RCC 7860 (cell line): ENCODE measurements around the gene MPP7.

Experiments
- DNase-seq: peaks from one replicate; pipeline ENCODE4 v3.0.0-alpha.2; 2015; ENCODE audit warnings: low spot score
- FAIRE-seq: peaks from 2 replicates; lab custom pipeline; 2012; peaks lifted over from hg19 to GRCh38; lab: Jason Lieb, UNC

MPP7 gene

GRCh38 chr10:28307267-28307666 is 4.4 kb upstream of the MPP7 start:
- DNase-seq (no peak), FAIRE-seq (no peak)

GRCh38 chr10:28305553-28305952 is 2.7 kb upstream of the MPP7 start:
- DNase-seq (no peak), FAIRE-seq (no peak)

GRCh38 chr10:28304032-28304571 is 1.2 kb upstream of the MPP7 start:
- DNase-seq, result no peak
- FAIRE-seq, result no peak

- DNase-seq (no peak), FAIRE-seq (no peak)
These were observed 739 bp downstream of the MPP7 start for GRCh38 chr10:28302012-28302637.

- DNase-seq (no peak), FAIRE-seq (no peak)
These were observed 2.8 kb downstream of the MPP7 start for GRCh38 chr10:28300027-28300426.

- DNase-seq, result no peak
These were observed 3.9 kb downstream of the MPP7 start for GRCh38 chr10:28298951-28299350.

GRCh38 chr10:28296023-28296422 is 6.8 kb downstream of the MPP7 start:
- no peak for FAIRE-seq
- DNase-seq, result no peak

More at GRCh38 chr10:28298951-28299350, 3.9 kb downstream of the MPP7 start:
- FAIRE-seq, result no peak

GRCh38 chr10:28295336-28295735 is 7.5 kb downstream of the MPP7 start:
- no peak for DNase-seq
- FAIRE-seq, result no peak

- DNase-seq, result no peak
- FAIRE-seq, result no peak
These were observed 8.1 kb downstream of the MPP7 start for GRCh38 chr10:28294809-28295208.

- no peak for DNase-seq
- no peak for FAIRE-seq
These were observed 8.7 kb downstream of the MPP7 start for GRCh38 chr10:28294169-28294532.

GRCh38 chr10:28293236-28294168 is 9.4 kb downstream of the MPP7 start:
- FAIRE-seq (no peak), DNase-seq (no peak)

- DNase-seq (peak; percentile 63), FAIRE-seq (peak; percentile 74)
These were observed 11.0 kb downstream of the MPP7 start for GRCh38 chr10:28291881-28292297.

- FAIRE-seq, result no peak
- no peak for DNase-seq
These were observed 17.0 kb downstream of the MPP7 start for GRCh38 chr10:28285816-28286215.

- FAIRE-seq (no peak), DNase-seq (no peak)
These were observed 18.7 kb downstream of the MPP7 start for GRCh38 chr10:28284126-28284525.

GRCh38 chr10:28283251-28283650 is 19.6 kb downstream of the MPP7 start:
- FAIRE-seq (no peak), DNase-seq (no peak)

- FAIRE-seq, result no peak
- DNase-seq, result no peak
These were observed 20.5 kb downstream of the MPP7 start for GRCh38 chr10:28282336-28282735.

- DNase-seq, result no peak
These were observed 21.0 kb downstream of the MPP7 start for GRCh38 chr10:28281726-28282315.

GRCh38 chr10:28280652-28281051 is 22.2 kb downstream of the MPP7 start:
- FAIRE-seq (no peak), DNase-seq (no peak)

More at GRCh38 chr10:28281726-28282315, 21.0 kb downstream of the MPP7 start:
- FAIRE-seq, result no peak

- no peak for DNase-seq
- no peak for FAIRE-seq
These were observed 23.0 kb downstream of the MPP7 start for GRCh38 chr10:28279878-28280277.

GRCh38 chr10:28278842-28279241 is 24.0 kb downstream of the MPP7 start:
- FAIRE-seq, result no peak
- DNase-seq, result no peak

- DNase-seq (no peak), FAIRE-seq (no peak)
These were observed 26.5 kb downstream of the MPP7 start for GRCh38 chr10:28276384-28276783.
